Mucosa of rectum (tissue), 2 donors: ENCODE measurements around the gene KSR1.
"Not testable (repeated sequence)": the region's sequence is repeated elsewhere in the genome, so short reads cannot be mapped to it uniquely, and the experiment has no call there.

Experiments
- H3K27ac ChIP-seq, 2 donors: one replicate each; pipeline ENCODE4 v1.7.0; 2013; ENCODE audit warnings: inconsistent platforms in 2 of 2, low read depth in 2 of 2, low read length in 2 of 2
- H3K27me3 ChIP-seq, 2 donors: one replicate each; pipeline ENCODE4 v1.7.0; 2013; ENCODE audit warnings: low read length in 2 of 2; ENCODE audit not compliant: control insufficient read depth in 2 of 2, insufficient read depth in 2 of 2
- H3K36me3 ChIP-seq, 2 donors: one replicate each; pipeline ENCODE4 v1.7.0; 2013; ENCODE audit warnings: low read length in 2 of 2; ENCODE audit not compliant: control insufficient read depth in 2 of 2, insufficient read depth in 2 of 2
- H3K4me1 ChIP-seq, 2 donors: one replicate each; pipeline ENCODE4 v1.7.0; 2013; ENCODE audit warnings: low read length in 2 of 2, mild to moderate bottlenecking in 1 of 2; ENCODE audit not compliant: control insufficient read depth in 2 of 2, insufficient read depth in 2 of 2
- H3K4me3 ChIP-seq, 2 donors: one replicate each; pipeline ENCODE4 v1.7.0; 2013; ENCODE audit warnings: low read length in 2 of 2
- H3K9ac ChIP-seq, 2 donors: one replicate each; pipeline ENCODE4 v1.7.0; 2013; ENCODE audit warnings: low read length in 2 of 2, low read depth in 1 of 2, mild to moderate bottlenecking in 1 of 2
- H3K9me3 ChIP-seq, 2 donors: one replicate each; pipeline ENCODE4 v1.7.0; 2013; ENCODE audit warnings: low read length in 2 of 2; ENCODE audit not compliant: control insufficient read depth in 2 of 2
- donor health status: healthy.
- donor health status: Normal muscosa, but diverticular disease.

The KSR1 gene

DNA sequence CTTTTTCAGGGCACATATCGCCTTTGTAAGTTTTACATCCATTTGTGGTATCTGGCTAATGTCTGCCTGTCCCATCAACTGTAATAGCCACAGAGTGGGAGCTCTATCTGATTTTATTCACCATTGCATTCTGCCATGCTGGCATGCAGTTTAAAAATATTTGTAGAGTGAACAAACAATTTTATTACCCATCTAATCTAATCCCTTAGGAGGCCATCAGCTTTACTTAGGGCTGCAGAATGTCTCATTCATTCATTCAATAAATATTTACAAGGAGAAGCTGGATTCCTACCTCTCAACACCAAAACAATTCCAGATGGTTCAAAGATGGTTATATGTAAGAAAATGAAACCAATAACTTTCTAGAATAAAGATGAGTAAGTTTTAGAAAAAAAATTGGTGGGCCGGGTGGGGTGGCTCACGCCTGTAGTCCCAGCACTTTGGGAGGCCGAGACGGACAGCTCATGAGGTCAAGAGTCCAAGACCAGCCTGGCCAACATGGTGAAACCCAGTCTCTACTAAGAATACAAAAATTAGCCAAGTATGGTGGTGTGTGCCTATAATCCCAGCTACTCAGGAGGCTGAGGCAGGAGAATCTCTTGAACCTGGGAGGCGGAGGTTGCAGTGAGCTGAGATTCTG, 20.7 kb upstream of the KSR1 start:
- H3K4me1 ChIP-seq, H3K4me3 ChIP-seq, H3K27ac ChIP-seq, H3K9ac ChIP-seq, H3K36me3 ChIP-seq, H3K27me3 ChIP-seq, H3K9me3 ChIP-seq: not testable (repeated sequence)

DNA sequence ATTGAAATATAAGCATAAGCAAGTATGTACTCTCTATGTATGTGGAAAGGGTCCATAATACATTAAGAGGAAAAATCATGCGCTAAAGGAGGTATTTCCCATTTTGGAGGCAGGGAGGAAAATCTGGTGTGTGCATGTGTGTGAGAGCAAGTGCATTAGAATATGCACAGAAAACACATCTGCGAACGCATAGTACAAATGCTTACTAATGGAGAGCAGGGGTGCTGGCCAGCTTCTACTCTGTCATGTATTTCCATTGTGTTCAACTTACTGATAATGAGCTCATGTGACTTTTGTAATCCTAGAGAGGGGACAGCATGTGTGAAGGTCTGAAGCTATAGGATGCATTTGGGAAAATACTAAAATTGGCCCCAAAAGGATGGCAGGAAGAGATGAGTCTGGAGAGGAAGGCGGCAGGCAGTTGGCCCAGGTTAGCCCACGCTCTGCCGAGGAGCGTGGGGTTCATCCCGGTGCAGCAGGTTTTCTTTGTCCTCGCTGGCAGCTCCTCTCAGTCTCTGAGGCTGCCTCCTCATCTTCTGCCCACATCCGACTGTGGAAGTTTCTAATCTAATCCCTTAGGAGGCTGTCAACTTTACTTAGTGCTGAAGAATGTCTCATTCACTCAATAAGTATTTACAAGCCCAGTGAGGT, 17.8 kb upstream of the KSR1 start:
- no peaks in the 10 kb centered on the region for H3K4me1 ChIP-seq
- no peak overlapping the region for H3K9ac ChIP-seq
- H3K4me3 ChIP-seq, result no peak overlapping the region
- no peaks in the 10 kb centered on the region for H3K27me3 ChIP-seq
- no peak overlapping the region for H3K27ac ChIP-seq
- H3K9me3 ChIP-seq, result no peaks in the 10 kb centered on the region
- no peaks in the 10 kb centered on the region for H3K36me3 ChIP-seq

DNA sequence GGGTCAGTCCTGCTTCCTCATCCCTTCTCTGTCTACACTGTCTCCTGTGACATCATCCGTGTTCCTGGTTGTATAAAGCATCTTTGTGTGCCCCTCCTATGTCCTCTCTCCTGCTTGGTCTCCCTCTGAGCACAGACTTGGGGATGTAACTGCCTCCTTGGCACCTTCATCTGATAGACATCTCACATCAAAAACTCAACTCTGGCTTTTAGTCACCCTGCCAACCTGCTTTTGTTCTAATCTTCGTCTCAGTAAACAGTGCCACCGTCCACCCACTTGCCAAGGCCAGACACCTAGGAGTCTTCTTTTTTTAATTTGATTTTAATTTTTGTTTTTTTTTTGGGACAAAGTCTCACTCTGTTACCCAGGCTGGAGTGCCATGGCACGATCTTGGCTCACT, 16.9 kb upstream of the KSR1 start:
- H3K27ac ChIP-seq, result no peak overlapping the region
- no peaks in the 10 kb centered on the region for H3K27me3 ChIP-seq
- no peaks in the 10 kb centered on the region for H3K36me3 ChIP-seq
- H3K9ac ChIP-seq, result no peak overlapping the region
- no peaks in the 10 kb centered on the region for H3K9me3 ChIP-seq
- no peak overlapping the region for H3K4me3 ChIP-seq
- no peaks in the 10 kb centered on the region for H3K4me1 ChIP-seq

DNA sequence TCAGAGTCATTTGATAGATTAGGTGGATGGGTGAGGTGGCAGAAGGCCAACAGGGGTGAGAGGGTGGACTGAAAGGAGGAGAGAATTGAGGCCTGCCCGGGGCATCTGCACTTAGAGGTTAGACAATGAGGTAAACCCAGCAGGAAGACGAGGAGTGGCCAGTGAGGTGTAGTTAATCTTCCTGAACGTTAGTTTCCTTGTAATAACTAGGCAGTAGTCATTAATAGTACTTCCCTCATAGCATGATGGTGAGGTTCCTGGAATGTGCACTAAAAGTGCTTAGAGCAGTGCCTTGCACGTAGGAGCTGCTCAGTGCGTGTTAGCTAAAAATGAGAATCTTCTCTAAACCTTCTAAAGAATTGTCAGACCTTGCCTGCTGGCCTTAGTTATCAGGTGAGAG, 13.5 kb upstream of the KSR1 start:
- Histone ChIP-seq H3K27me3 (no peaks in the 10 kb centered on the region), H3K4me3 (no peak overlapping the region), H3K9me3 (no peaks in the 10 kb centered on the region), H3K4me1 (no peaks in the 10 kb centered on the region), H3K27ac (no peak overlapping the region), H3K9ac (no peak overlapping the region), H3K36me3 (no peaks in the 10 kb centered on the region)

DNA sequence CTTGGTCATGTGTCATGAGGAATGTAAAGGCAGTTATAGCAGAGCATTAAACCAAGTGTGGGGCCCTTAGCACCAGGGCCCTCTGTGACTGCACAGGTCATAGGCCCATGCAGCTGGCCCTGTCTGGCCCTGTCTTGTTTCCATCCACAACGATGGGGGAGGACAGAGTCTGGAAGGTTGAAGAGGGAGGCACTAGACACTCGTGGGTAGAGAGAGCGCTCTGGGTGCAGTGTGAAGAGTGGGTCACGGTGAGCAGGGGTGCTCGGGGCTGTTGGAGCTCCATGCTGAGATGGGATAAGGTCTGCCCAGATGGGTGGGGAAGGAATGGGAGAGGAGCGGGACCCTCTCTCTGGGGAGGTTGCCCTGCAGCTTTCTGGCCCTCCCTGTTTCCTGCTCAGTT, 12.8 kb upstream of the KSR1 start:
- H3K36me3 ChIP-seq, result no peaks in the 10 kb centered on the region
- H3K9ac ChIP-seq, result no peak overlapping the region
- H3K27me3 ChIP-seq, result no peaks in the 10 kb centered on the region
- no peak overlapping the region for H3K27ac ChIP-seq
- no peaks in the 10 kb centered on the region for H3K9me3 ChIP-seq
- no peak overlapping the region for H3K4me3 ChIP-seq
- H3K4me1 ChIP-seq, result no peaks in the 10 kb centered on the region

DNA sequence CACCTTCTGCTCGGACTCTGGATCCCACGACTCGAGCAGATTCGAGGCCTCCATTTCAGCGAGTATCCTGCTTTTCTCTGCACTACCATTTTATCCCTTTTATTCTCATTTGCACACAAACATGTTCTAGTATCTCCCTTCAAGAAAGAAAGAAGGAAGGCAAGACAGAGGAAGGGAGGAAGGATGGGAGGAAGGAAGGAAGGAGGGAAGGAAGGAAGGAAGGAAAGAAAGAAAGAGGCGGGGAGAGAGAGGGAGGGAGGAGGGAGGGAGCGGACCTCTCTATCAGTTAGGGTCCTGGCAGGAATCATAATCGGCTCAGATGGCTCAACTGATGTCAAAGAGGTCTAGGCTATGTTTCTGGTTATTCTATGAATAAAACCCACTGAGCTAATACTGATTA, 10.3 kb upstream of the KSR1 start:
- H3K27me3 ChIP-seq, result peaks cover 0 to 2% of the 10 kb centered on the region in 2 donors
- no peaks in the 10 kb centered on the region for H3K9me3 ChIP-seq
- H3K36me3 ChIP-seq, result no peaks in the 10 kb centered on the region
- no peaks in the 10 kb centered on the region for H3K4me1 ChIP-seq
- no peak overlapping the region for H3K27ac ChIP-seq
- no peak overlapping the region for H3K4me3 ChIP-seq
- no peak overlapping the region for H3K9ac ChIP-seq

DNA sequence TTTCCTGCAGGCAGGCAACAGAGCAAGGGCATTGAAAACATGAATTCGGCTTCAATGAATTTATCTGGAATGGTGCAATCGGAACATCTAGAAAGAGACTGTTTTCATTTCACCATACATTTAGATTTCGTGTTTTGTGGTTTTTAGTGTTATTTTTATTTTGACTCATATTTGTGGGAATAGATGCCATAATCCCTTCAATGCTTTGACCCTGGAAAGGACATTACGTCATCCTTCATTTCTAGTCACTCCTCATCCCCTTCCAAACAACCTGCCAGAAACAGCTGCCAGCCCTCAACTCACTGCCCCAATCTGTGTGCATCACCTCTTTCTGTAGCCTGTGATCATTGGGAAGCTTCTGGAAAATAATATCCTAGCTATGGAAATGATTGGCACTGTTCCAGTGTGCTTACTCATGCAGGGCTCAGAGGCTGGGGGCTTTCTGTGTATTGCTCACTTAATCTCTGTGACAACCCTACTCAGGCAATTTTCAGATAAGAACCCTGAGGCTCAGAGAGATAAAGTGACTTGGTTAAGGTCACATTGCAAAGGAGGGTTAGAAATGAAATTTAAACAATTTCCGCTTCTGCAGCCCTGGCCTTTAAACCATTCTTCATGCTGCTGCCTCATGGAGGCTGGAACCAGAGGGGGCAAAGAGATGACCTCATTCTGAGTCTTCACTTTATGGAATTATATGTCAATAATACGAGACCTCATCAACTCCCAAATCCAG, 9.5 kb upstream of the KSR1 start:
- H3K4me3 ChIP-seq, result no peak overlapping the region
- peaks cover 0 to 2% of the 10 kb centered on the region in 2 donors for H3K27me3 ChIP-seq
- H3K4me1 ChIP-seq, result no peaks in the 10 kb centered on the region
- no peaks in the 10 kb centered on the region for H3K36me3 ChIP-seq
- no peaks in the 10 kb centered on the region for H3K9me3 ChIP-seq
- H3K27ac ChIP-seq, result no peak overlapping the region
- no peak overlapping the region for H3K9ac ChIP-seq

DNA sequence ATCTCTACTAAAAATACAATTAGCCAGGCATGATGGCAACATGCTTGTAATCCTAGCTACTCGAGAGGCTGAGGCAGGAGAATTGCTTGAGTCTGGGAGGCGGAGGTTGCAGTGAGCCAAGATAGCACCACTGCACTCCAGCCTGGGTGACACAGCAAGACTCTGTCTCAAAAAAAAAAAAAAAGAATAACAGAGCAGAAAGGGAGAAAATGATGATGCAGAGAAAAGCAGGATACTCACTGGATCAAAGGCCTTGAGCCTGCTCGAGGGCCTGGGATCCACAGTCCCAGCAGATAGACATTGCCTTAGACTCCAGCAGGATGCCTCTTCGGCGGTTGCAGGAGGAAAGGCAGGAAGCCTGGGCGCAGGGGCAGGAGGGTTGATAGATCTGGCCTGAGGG, 7.7 kb upstream of the KSR1 start:
- H3K9ac ChIP-seq, H3K4me1 ChIP-seq, H3K27ac ChIP-seq, H3K9me3 ChIP-seq, H3K27me3 ChIP-seq, H3K4me3 ChIP-seq, H3K36me3 ChIP-seq: not testable (repeated sequence)

DNA sequence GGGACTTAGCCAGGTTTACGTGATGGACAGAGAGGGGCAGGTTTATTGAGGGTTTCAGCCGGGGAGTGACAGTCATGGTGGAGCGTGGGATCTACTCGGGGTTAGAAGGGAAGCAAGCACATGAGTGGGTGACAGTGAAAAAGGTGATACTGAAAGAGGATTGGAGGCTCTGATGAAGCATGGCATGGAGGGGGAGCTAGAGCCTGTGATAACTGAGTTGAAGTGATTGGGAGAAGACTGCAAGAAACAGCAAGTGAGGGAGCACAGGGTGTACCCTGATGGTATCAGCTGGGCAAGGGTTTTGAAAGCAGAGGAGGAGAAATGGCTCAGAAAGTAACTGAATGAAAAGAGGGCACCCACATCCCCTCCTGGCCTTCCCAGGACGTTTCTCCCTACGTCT, 6.7 kb upstream of the KSR1 start:
- Histone ChIP-seq H3K27ac (no peak overlapping the region), H3K4me1 (no peaks in the 10 kb centered on the region), H3K27me3 (peaks cover 0 to 2% of the 10 kb centered on the region in 2 donors), H3K36me3 (no peaks in the 10 kb centered on the region), H3K9me3 (no peaks in the 10 kb centered on the region), H3K4me3 (no peak overlapping the region), H3K9ac (no peak overlapping the region)

DNA sequence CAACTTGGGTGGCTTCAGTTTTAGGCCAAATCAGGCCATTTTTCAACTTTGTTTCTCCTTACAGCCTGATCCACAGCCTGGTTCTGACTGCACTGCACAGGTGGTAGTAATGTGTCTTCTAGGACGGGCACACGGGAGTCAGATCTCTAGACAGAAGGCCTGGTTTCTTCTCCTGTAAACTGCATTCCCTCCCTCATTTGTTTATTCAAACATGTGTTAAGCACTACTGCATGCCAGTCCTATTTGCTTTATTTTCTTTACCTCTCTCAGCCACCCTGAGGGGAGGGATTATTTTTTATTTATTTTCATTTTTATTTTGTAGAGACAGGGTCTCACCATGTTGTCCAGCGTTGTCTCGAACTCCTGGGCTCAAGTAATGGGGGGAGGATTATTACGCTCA, 6.3 kb upstream of the KSR1 start:
- Histone ChIP-seq H3K36me3 (no peaks in the 10 kb centered on the region), H3K9ac (no peak overlapping the region), H3K4me3 (no peak overlapping the region), H3K4me1 (no peaks in the 10 kb centered on the region), H3K9me3 (no peaks in the 10 kb centered on the region), H3K27me3 (peaks cover 0 to 2% of the 10 kb centered on the region in 2 donors), H3K27ac (no peak overlapping the region)
